OCI-LY3 (cell line): Measurements from ENCODE around the gene NOS1AP.

ENCODE experiments used
- CTCF ChIP-seq: fragments of 200-600, 300-600 bp; sonication (generic); IDR thresholded peaks from 2 replicates; pipeline ENCODE4 v1.5.1; 2014; ENCODE audit warnings: antibody characterized with exemption, low read length, low read depth
- EZH2phosphoT487 ChIP-seq: fragments of 200-600 bp; shearing (Covaris generic); IDR thresholded peaks from 2 replicates; pipeline ENCODE4 v1.6.1; 2018; ENCODE audit warnings: antibody characterized with exemption, mixed run types, low read depth

DNA sequence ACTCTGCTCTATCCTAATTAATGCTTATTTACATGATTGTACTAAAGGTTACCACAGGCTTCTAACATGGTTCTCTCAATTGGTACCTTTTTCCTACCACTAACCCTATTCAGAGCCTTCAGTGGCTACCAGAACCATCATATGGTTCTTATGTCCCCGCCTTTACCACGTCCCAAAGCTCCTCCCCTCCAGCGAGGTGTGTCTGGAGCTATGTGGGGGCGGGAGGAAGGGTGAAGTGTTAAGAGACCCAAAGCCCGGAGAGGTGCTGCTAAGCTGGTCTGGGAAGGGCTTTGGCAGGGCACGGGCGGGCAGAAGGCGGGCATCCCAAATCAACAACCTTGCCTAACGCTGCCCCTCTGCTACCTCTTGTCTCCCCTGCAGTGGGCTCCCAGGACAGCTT, 297.2 kb downstream of the NOS1AP start:
- no peak for TF ChIP-seq CTCF
- TF ChIP-seq EZH2phosphoT487: no peak
